GM12878 (cell line): ENCODE data around the gene SNX10. TPM values are rescaled to one million over a fixed set of nuclear protein-coding genes. Genes with fewer than 3 reads are reported as not detected.

Experiments
- ATAC-seq: fragments of 200-7000 bp; cut with Tn5 transposase; 3 replicates; pipeline ENCODE4 v1.9.1; 2020; ENCODE audit warnings: mild to moderate bottlenecking, moderate library complexity
- BruUV-seq: library from RNA; stranded (reverse); fragments of 400-500 nt; replicated peaks from 2 replicates; lab custom pipeline; 2021; lab: Mats Ljungman, UMichigan
- CTCF ChIA-PET: fragments of 300-600 bp; sonication (Branson Sonifier 250); formaldehyde crosslinking; extraction: SDS; loops from one replicate; lab custom pipeline; 2021; ENCODE audit warnings: inconsistent platforms; lab: Yijun Ruan, JAX
- POLR2A ChIA-PET: fragments of 350-600 bp; formaldehyde crosslinking; extraction: SDS; loops from one replicate; lab custom pipeline; 2021; ENCODE audit warnings: inconsistent platforms; lab: Charles Lee
- RAD21 ChIA-PET: fragments of 300-600 bp; sonication (Branson Sonifier 250); formaldehyde crosslinking; loops from one replicate; lab custom pipeline; 2023; ENCODE audit warnings: antibody characterized with exemption; ENCODE audit not compliant: unreplicated experiment; lab: Charles Lee
- SMC1A ChIA-PET: fragments of 300-600 bp; sonication (Branson Sonifier 250); formaldehyde crosslinking; loops from one replicate; lab custom pipeline; 2023; ENCODE audit not compliant: unreplicated experiment, uncharacterized antibody; lab: Charles Lee
- DNase-seq: peaks from one replicate; pipeline ENCODE4 v3.0.0-alpha.2; 2011; ENCODE audit warnings: low read depth, low spot score
- FAIRE-seq: peaks from 3 replicates; lab custom pipeline; 2011; peaks lifted over from hg19 to GRCh38; lab: Jason Lieb, UNC
- H2AFZ ChIP-seq: 2 replicates; pipeline ENCODE4 v1.6.0; 2011; ENCODE audit warnings: low read depth, low read length, control low read depth; ENCODE audit not compliant: control insufficient read depth
- H3K27ac ChIP-seq: 2 replicates; pipeline ENCODE4 v1.5.1; 2011; ENCODE audit warnings: control low read depth; ENCODE audit not compliant: control insufficient read depth, insufficient read depth
- H3K27me3 ChIP-seq, 2 experiments: replicated peaks in 1 of 2; 2 replicates each; pipeline versions ENCODE4 v1.6.0 to v1.6.1; 2011; ENCODE audit warnings: low read length in 1 of 2; ENCODE audit not compliant: control insufficient read depth in 2 of 2, insufficient read depth in 2 of 2
- H3K36me3 ChIP-seq, 2 experiments: 2 replicates each; pipeline ENCODE4 v1.5.1; 2011; ENCODE audit warnings: low read length in 1 of 2; ENCODE audit not compliant: control insufficient read depth in 2 of 2, insufficient read depth in 2 of 2
- H3K4me1 ChIP-seq: 2 replicates; pipeline ENCODE4 v1.6.1; 2011; ENCODE audit warnings: mild to moderate bottlenecking, low read length, moderate library complexity, mixed read lengths; ENCODE audit not compliant: control insufficient read depth, insufficient read depth
- H3K4me2 ChIP-seq: 2 replicates; pipeline ENCODE4 v1.6.0; 2011; ENCODE audit warnings: control low read depth; ENCODE audit not compliant: control insufficient read depth, insufficient read depth
- H3K4me3 ChIP-seq: fragments of 200-600 bp; sonication (generic); 2 replicates; pipeline ENCODE4 v1.5.1; 2016
- H3K79me2 ChIP-seq: 2 replicates; pipeline ENCODE4 v1.6.0; 2011; ENCODE audit warnings: low read length; ENCODE audit not compliant: control insufficient read depth, insufficient read depth
- H3K9ac ChIP-seq: 2 replicates; pipeline ENCODE4 v1.8.0; 2011; ENCODE audit warnings: low read length, control low read depth, mixed read lengths; ENCODE audit not compliant: control insufficient read depth, insufficient read depth
- H3K9me3 ChIP-seq: replicated peaks from 3 replicates; pipeline ENCODE4 v1.5.1; 2011; ENCODE audit warnings: mild to moderate bottlenecking, low read length; ENCODE audit not compliant: control insufficient read depth, insufficient read depth
- H4K20me1 ChIP-seq: 2 replicates; pipeline ENCODE4 v1.6.0; 2011; ENCODE audit not compliant: control insufficient read depth, insufficient read depth
- ATF7 ChIP-seq: fragments of 450-650 bp; IDR thresholded peaks from 2 replicates; pipeline ENCODE4 v1.6.1; 2016; ENCODE audit warnings: low read depth, mild to moderate bottlenecking
- CBX5 ChIP-seq: sonication (generic); IDR thresholded peaks from 2 replicates; pipeline ENCODE4 v1.6.1; 2016; ENCODE audit warnings: low read depth, moderate library complexity, mild to moderate bottlenecking, inconsistent platforms
- CEBPB ChIP-seq, 2 experiments: fragments of 150-350 bp in 1 of 2; IDR thresholded peaks; 2 replicates each; pipeline ENCODE4 v1.6.1; 2012 to 2014; ENCODE audit warnings: low read depth in 2 of 2, low read length in 2 of 2, borderline replicate concordance in 1 of 2, inconsistent platforms in 1 of 2
- IRF4 ChIP-seq: IDR thresholded peaks from 2 replicates; pipeline ENCODE4 v1.6.1; 2011; ENCODE audit warnings: low read depth, low read length
- KLF5 ChIP-seq: fragments of 450-650 bp; IDR thresholded peaks from 2 replicates; pipeline ENCODE4 v1.6.1; 2014; ENCODE audit warnings: mild to moderate bottlenecking; ENCODE audit not compliant: partially characterized antibody
- MTA2 ChIP-seq: fragments of 450-650 bp; IDR thresholded peaks from 2 replicates; pipeline ENCODE4 v1.6.1; 2016; ENCODE audit warnings: low read depth, mild to moderate bottlenecking, moderate library complexity
- NBN ChIP-seq: fragments of 450-650 bp; IDR thresholded peaks from 2 replicates; pipeline ENCODE4 v1.6.1; 2016
- NFXL1 ChIP-seq: fragments of 450-650 bp; IDR thresholded peaks from 2 replicates; pipeline ENCODE4 v1.6.1; 2017; ENCODE audit warnings: antibody characterized with exemption, mild to moderate bottlenecking, borderline replicate concordance
- NFYA ChIP-seq: IDR thresholded peaks from 2 replicates; pipeline ENCODE4 v1.6.1; 2011; ENCODE audit warnings: low read depth, mild to moderate bottlenecking, low read length, improper control_type of control experiment, borderline replicate concordance
- NFYB ChIP-seq: IDR thresholded peaks from 2 replicates; pipeline ENCODE4 v1.6.1; 2011; ENCODE audit warnings: low read depth, mild to moderate bottlenecking, low read length, improper control_type of control experiment, moderate library complexity; ENCODE audit not compliant: insufficient read depth
- NRF1 ChIP-seq: conservative IDR thresholded peaks from 2 replicates; pipeline ENCODE4 v1.6.1; 2011; ENCODE audit warnings: mild to moderate bottlenecking, low read depth, low read length, improper control_type of control experiment
- RAD51 ChIP-seq: fragments of 450-650 bp; IDR thresholded peaks from 2 replicates; pipeline ENCODE4 v1.6.1; 2016; ENCODE audit warnings: moderate library complexity, mild to moderate bottlenecking, inconsistent platforms
- SMC3 ChIP-seq: IDR thresholded peaks from 2 replicates; pipeline ENCODE4 v1.6.1; 2011; ENCODE audit warnings: low read length, improper control_type of control experiment, borderline replicate concordance
- SPI1 ChIP-seq: IDR thresholded peaks from 2 replicates; pipeline ENCODE4 v1.6.1; 2011; ENCODE audit warnings: low read depth, mild to moderate bottlenecking, low read length, moderate library complexity, borderline replicate concordance; ENCODE audit not compliant: insufficient read depth
- TAF1 ChIP-seq: IDR thresholded peaks from 2 replicates; pipeline ENCODE4 v1.6.1; 2011; ENCODE audit warnings: mild to moderate bottlenecking, low read depth, low read length, borderline replicate concordance
- ZBTB33 ChIP-seq: fragments of 450-650 bp; IDR thresholded peaks from 2 replicates; pipeline ENCODE4 v1.6.1; 2017; ENCODE audit warnings: mild to moderate bottlenecking
- ZBTB4 ChIP-seq: fragments of 450-650 bp; formaldehyde crosslinking; IDR thresholded peaks from 2 replicates; pipeline ENCODE4 v1.4.0; 2022; ENCODE audit warnings: mild to moderate bottlenecking, moderate library complexity
- ZNF274 ChIP-seq: IDR thresholded peaks from one replicate; pipeline ENCODE4 v1.8.0; 2011; ENCODE audit not compliant: insufficient read length, insufficient read depth
- WGBS: methylation state at CpG from one replicate; pipeline ENCODE4 v1.1.6; 2016; ENCODE audit warnings: low lambda C conversion rate; ENCODE audit not compliant: insufficient replicate concordance, insufficient coverage; ENCODE audit errors: missing lambda C conversion rate; 5-methylcytosine and 5-hydroxymethylcytosine counted together
- in situ Hi-C: fragments of 300-500 bp; cut with MboI; formaldehyde crosslinking; loops from 9 replicates; pipeline ENCODE4 v1.14.3; 2018; ENCODE audit warnings: mixed read lengths
- intact Hi-C: fragments of 100-400 bp; cut with micrococcal nuclease; formaldehyde crosslinking; loops from one replicate; pipeline ENCODE4 v1.14.2; 2022; ENCODE audit not compliant: unreplicated experiment
- polyA plus RNA-seq, 11 experiments: library from polyadenylated mRNA; depleted of rRNA in 4 of 11; unstranded in 6 of 11; stranded (reverse) in 5 of 11; fragments of >200 nt; fragmentation: Nextera tagmentation in 4 of 11; fragmentation: Illumina TruSeq in 1 of 11; extraction: Ambion mirVana in 4 of 11; extraction: Trizol in 1 of 11; gene quantifications; 1 replicate in 1 of 11; 2 replicates in 10 of 11; pipeline versions ENCODE4 v1.2.1 to v1.2.3, GENCODE V29; 2011 to 2016; ENCODE audit warnings: inconsistent platforms in 2 of 11, missing spikeins in 2 of 11, low read depth in 1 of 11
- total RNA-seq, 4 experiments: library from RNA; depleted of rRNA in 3 of 4; stranded (reverse); fragments of >200 nt in 3 of 4; fragmentation: Illumina TruSeq in 1 of 4; extraction: Trizol in 1 of 4; gene quantifications; 2 replicates each; pipeline versions ENCODE4 v1.2.1 to v1.2.3, GENCODE V29; 2013 to 2021

SNX10 gene
- total and polyA plus RNA-seq, 10 of the 15 experiments (the other 5 are each of a cell fraction or from before 2014, with no cell fraction given) = 22.0 to 56.2 (median 30.1) TPM

GRCh38 chr7:26267601-26268166 lies 24.0 kb upstream of the SNX10 start:
- BruUV-seq = no TSS peak
- H3K79me2 ChIP-seq = no peaks in the 10 kb centered on the region
- H3K9me3 ChIP-seq = no peaks in the 10 kb centered on the region; the same call in 2 of the 3 replicates
- POLR2A ChIA-PET = no interaction called here
- H3K4me1 ChIP-seq = no peaks in the 10 kb centered on the region
- no peaks in the 10 kb centered on the region for H3K36me3 ChIP-seq
- H3K27ac ChIP-seq = no peak overlapping the region
- DNase-seq (no peak), FAIRE-seq (no peak), ATAC-seq (no peak)
- H3K27me3 ChIP-seq = no peaks in the 10 kb centered on the region
- no peak overlapping the region for H3K4me3 ChIP-seq
- intact Hi-C loops = no loop called here
- in situ Hi-C loops = loop anchor here (25.0 kb wide), 1 partner anchor 245 kb away; no protein-coding TSS in a partner anchor
- no peak for TF ChIP-seq CEBPB (IDR thresholded peaks at IDR 0.05; ENCODE audit: borderline replicate concordance in 1 of 2, low read depth in 2 of 2, low read length in 2 of 2)
- TF ChIP-seq ZNF274 = no peak
- no peak for TF ChIP-seq IRF4
- no peak for TF ChIP-seq NBN
- no peak for TF ChIP-seq RAD51
- TF ChIP-seq ZBTB33 = no peak
- TF ChIP-seq NRF1 = no peak
- TF ChIP-seq NFYB = no peak
- TF ChIP-seq NFXL1 = no peak
- TF ChIP-seq MTA2 = no peak
- no peak for TF ChIP-seq NFYA
- no peak for TF ChIP-seq TAF1
- TF ChIP-seq SMC3 = no peak
- no peak for TF ChIP-seq KLF5
- TF ChIP-seq SPI1 = no peak
- TF ChIP-seq CBX5 = no peak
- TF ChIP-seq ATF7 = no peak
- no peak for TF ChIP-seq ZBTB4 (CRISPR knock-in tag)
- RAD21 ChIA-PET = no interaction called here
- CTCF ChIA-PET = interaction anchor here (1.3 to 1.8 kb wide), 2 partner anchors 11 to 98 kb away, joined by 4 read pairs; no protein-coding TSS in a partner anchor
- 76% methylated on average over 9 of the region's 9 CpGs for WGBS
- H2AFZ ChIP-seq = no peak overlapping the region
- SMC1A ChIA-PET = no interaction called here
- no peak overlapping the region for H3K4me2 ChIP-seq
- H4K20me1 ChIP-seq = no peaks in the 10 kb centered on the region
- H3K9ac ChIP-seq = no peak overlapping the region
